ENCODE measurements around the gene DDAH1. TPM values are rescaled to one million over a fixed set of nuclear protein-coding genes. Genes with fewer than 3 reads are reported as not detected.
"Not testable (repeated sequence)": the region's sequence is repeated elsewhere in the genome, so short reads cannot be mapped to it uniquely, and the experiment has no call there.

Gene DDAH1
- total RNA-seq, 3 donors from 2014 or later: 9.3 to 24.3 (median 23.9) TPM

GRCh38 chr1:85351202-85351828 lies 113.6 kb downstream of the DDAH1 start:
- H3K9me3 ChIP-seq: no peaks in the 10 kb centered on the region
- intact Hi-C loops (cut with DNase I; ENCODE audit: low total_unique reads): no loop called here
- no peak overlapping the region for H3K4me3 ChIP-seq
- no peaks in the 10 kb centered on the region for H3K4me1 ChIP-seq
- TF ChIP-seq POLR2A (IDR thresholded peaks at IDR 0.05) (no peak), CTCF (IDR thresholded peaks at IDR 0.05) (no peak), POLR2AphosphoS5 (IDR thresholded peaks at IDR 0.05) (no peak)
- H3K36me3 ChIP-seq: no peaks in the 10 kb centered on the region
- no peak overlapping the region for H3K27ac ChIP-seq
- no peak for DNase-seq (ENCODE audit: low spot score in 2 of 2)
- no peaks in the 10 kb centered on the region for H3K27me3 ChIP-seq

GRCh38 chr1:85349224-85349623 lies 115.7 kb downstream of the DDAH1 start:
- intact Hi-C loops (cut with DNase I; ENCODE audit: low total_unique reads): no loop called here

GRCh38 chr1:85347908-85348307 lies 117.1 kb downstream of the DDAH1 start:
- TF ChIP-seq CTCF (IDR thresholded peaks at IDR 0.05) (no peak), POLR2AphosphoS5 (IDR thresholded peaks at IDR 0.05) (no peak), POLR2A (IDR thresholded peaks at IDR 0.05) (no peak)
- intact Hi-C loops (cut with DNase I; ENCODE audit: low total_unique reads): no loop called here
- DNase-seq (ENCODE audit: low spot score in 2 of 2): no peak

More at GRCh38 chr1:85349224-85349623, 115.7 kb downstream of the DDAH1 start:
- Histone ChIP-seq H3K9me3 (no peaks in the 10 kb centered on the region), H3K27me3 (no peaks in the 10 kb centered on the region), H3K36me3 (no peaks in the 10 kb centered on the region), H3K27ac (no peak overlapping the region), H3K4me3 (no peak overlapping the region), H3K4me1 (no peaks in the 10 kb centered on the region)
- DNase-seq (ENCODE audit: low spot score in 2 of 2): no peak
- TF ChIP-seq CTCF (IDR thresholded peaks at IDR 0.05): no peak
- TF ChIP-seq POLR2A (IDR thresholded peaks at IDR 0.05): no peak
- TF ChIP-seq POLR2AphosphoS5 (IDR thresholded peaks at IDR 0.05): no peak

GRCh38 chr1:85347275-85347674 lies 117.7 kb downstream of the DDAH1 start:
- intact Hi-C loops (cut with DNase I; ENCODE audit: low total_unique reads): not testable (repeated sequence)

More at GRCh38 chr1:85347908-85348307, 117.1 kb downstream of the DDAH1 start:
- Histone ChIP-seq H3K27ac (no peak overlapping the region), H3K4me1 (no peaks in the 10 kb centered on the region), H3K4me3 (no peak overlapping the region), H3K27me3 (no peaks in the 10 kb centered on the region), H3K36me3 (no peaks in the 10 kb centered on the region), H3K9me3 (no peaks in the 10 kb centered on the region)

GRCh38 chr1:85344256-85344694 lies 120.7 kb downstream of the DDAH1 start:
- DNase-seq (ENCODE audit: low spot score in 2 of 2): no peak
- H3K4me3 ChIP-seq: no peak overlapping the region
- H3K9me3 ChIP-seq: no peaks in the 10 kb centered on the region
- H3K27ac ChIP-seq: no peak overlapping the region
- intact Hi-C loops (cut with DNase I; ENCODE audit: low total_unique reads): no loop called here
- no peaks in the 10 kb centered on the region for H3K27me3 ChIP-seq
- H3K4me1 ChIP-seq: no peaks in the 10 kb centered on the region
- no peak for TF ChIP-seq POLR2AphosphoS5 (IDR thresholded peaks at IDR 0.05)
- peak in 2 of 3 donors; percentile 26 to 48 for TF ChIP-seq CTCF (IDR thresholded peaks at IDR 0.05)
- H3K36me3 ChIP-seq: no peaks in the 10 kb centered on the region

More at GRCh38 chr1:85347275-85347674, 117.7 kb downstream of the DDAH1 start:
- not testable (repeated sequence) for DNase-seq (ENCODE audit: low spot score in 2 of 2); H3K9me3 ChIP-seq; H3K27me3 ChIP-seq; H3K4me1 ChIP-seq; H3K4me3 ChIP-seq; H3K36me3 ChIP-seq; H3K27ac ChIP-seq

All from breast epithelium (tissue), 4 donors.